GM12878 (cell line): ENCODE data around the gene HCFC2. TPM values are rescaled to one million over a fixed set of nuclear protein-coding genes. Genes with fewer than 3 reads are reported as not detected.

Experiments
- ATAC-seq: fragments of 200-7000 bp; cut with Tn5 transposase; 3 replicates; pipeline ENCODE4 v1.9.1; 2020; ENCODE audit warnings: mild to moderate bottlenecking, moderate library complexity
- BruUV-seq: library from RNA; stranded (reverse); fragments of 400-500 nt; replicated peaks from 2 replicates; lab custom pipeline; 2021; lab: Mats Ljungman, UMichigan
- CTCF ChIA-PET: fragments of 300-600 bp; sonication (Branson Sonifier 250); formaldehyde crosslinking; extraction: SDS; loops from one replicate; lab custom pipeline; 2021; ENCODE audit warnings: inconsistent platforms; lab: Yijun Ruan, JAX
- POLR2A ChIA-PET: fragments of 350-600 bp; formaldehyde crosslinking; extraction: SDS; loops from one replicate; lab custom pipeline; 2021; ENCODE audit warnings: inconsistent platforms; lab: Charles Lee
- RAD21 ChIA-PET: fragments of 300-600 bp; sonication (Branson Sonifier 250); formaldehyde crosslinking; loops from one replicate; lab custom pipeline; 2023; ENCODE audit warnings: antibody characterized with exemption; ENCODE audit not compliant: unreplicated experiment; lab: Charles Lee
- SMC1A ChIA-PET: fragments of 300-600 bp; sonication (Branson Sonifier 250); formaldehyde crosslinking; loops from one replicate; lab custom pipeline; 2023; ENCODE audit not compliant: unreplicated experiment, uncharacterized antibody; lab: Charles Lee
- DNase-seq: peaks from one replicate; pipeline ENCODE4 v3.0.0-alpha.2; 2011; ENCODE audit warnings: low read depth, low spot score
- FAIRE-seq: peaks from 3 replicates; lab custom pipeline; 2011; peaks lifted over from hg19 to GRCh38; lab: Jason Lieb, UNC
- H2AFZ ChIP-seq: 2 replicates; pipeline ENCODE4 v1.6.0; 2011; ENCODE audit warnings: low read depth, low read length, control low read depth; ENCODE audit not compliant: control insufficient read depth
- H3K27ac ChIP-seq: 2 replicates; pipeline ENCODE4 v1.5.1; 2011; ENCODE audit warnings: control low read depth; ENCODE audit not compliant: control insufficient read depth, insufficient read depth
- H3K27me3 ChIP-seq, 2 experiments: replicated peaks in 1 of 2; 2 replicates each; pipeline versions ENCODE4 v1.6.0 to v1.6.1; 2011; ENCODE audit warnings: low read length in 1 of 2; ENCODE audit not compliant: control insufficient read depth in 2 of 2, insufficient read depth in 2 of 2
- H3K36me3 ChIP-seq, 2 experiments: 2 replicates each; pipeline ENCODE4 v1.5.1; 2011; ENCODE audit warnings: low read length in 1 of 2; ENCODE audit not compliant: control insufficient read depth in 2 of 2, insufficient read depth in 2 of 2
- H3K4me1 ChIP-seq: 2 replicates; pipeline ENCODE4 v1.6.1; 2011; ENCODE audit warnings: mild to moderate bottlenecking, low read length, moderate library complexity, mixed read lengths; ENCODE audit not compliant: control insufficient read depth, insufficient read depth
- H3K4me2 ChIP-seq: 2 replicates; pipeline ENCODE4 v1.6.0; 2011; ENCODE audit warnings: control low read depth; ENCODE audit not compliant: control insufficient read depth, insufficient read depth
- H3K4me3 ChIP-seq: fragments of 200-600 bp; sonication (generic); 2 replicates; pipeline ENCODE4 v1.5.1; 2016
- H3K79me2 ChIP-seq: 2 replicates; pipeline ENCODE4 v1.6.0; 2011; ENCODE audit warnings: low read length; ENCODE audit not compliant: control insufficient read depth, insufficient read depth
- H3K9ac ChIP-seq: 2 replicates; pipeline ENCODE4 v1.8.0; 2011; ENCODE audit warnings: low read length, control low read depth, mixed read lengths; ENCODE audit not compliant: control insufficient read depth, insufficient read depth
- H3K9me3 ChIP-seq: replicated peaks from 3 replicates; pipeline ENCODE4 v1.5.1; 2011; ENCODE audit warnings: mild to moderate bottlenecking, low read length; ENCODE audit not compliant: control insufficient read depth, insufficient read depth
- H4K20me1 ChIP-seq: 2 replicates; pipeline ENCODE4 v1.6.0; 2011; ENCODE audit not compliant: control insufficient read depth, insufficient read depth
- BCL11A ChIP-seq: IDR thresholded peaks from 2 replicates; pipeline ENCODE4 v1.6.1; 2011; ENCODE audit warnings: low read depth, low read length
- FOS ChIP-seq: IDR thresholded peaks from 3 replicates; pipeline ENCODE4 v1.6.1; 2011; ENCODE audit warnings: borderline replicate concordance; ENCODE audit not compliant: insufficient read length; ENCODE audit errors: extremely low read depth
- HDAC2 ChIP-seq: fragments of 200-600 bp; sonication (generic); IDR thresholded peaks from 2 replicates; pipeline ENCODE4 v1.6.1; 2017
- LARP7 ChIP-seq: fragments of 450-650 bp; IDR thresholded peaks from 2 replicates; pipeline ENCODE4 v1.6.1; 2017; ENCODE audit warnings: mild to moderate bottlenecking
- POLR2A ChIP-seq: IDR thresholded peaks from 2 replicates; pipeline ENCODE4 v1.6.1; 2011; ENCODE audit warnings: low read depth, mild to moderate bottlenecking, low read length
- RCOR1 ChIP-seq: conservative IDR thresholded peaks from 2 replicates; pipeline ENCODE4 v1.6.1; 2012; ENCODE audit warnings: low read depth, low read length, improper control_type of control experiment
- SMAD5 ChIP-seq: IDR thresholded peaks from 2 replicates; pipeline ENCODE4 v1.6.1; 2016; ENCODE audit warnings: antibody characterized with exemption, low read depth
- SMARCA5 ChIP-seq: fragments of 450-650 bp; IDR thresholded peaks from 2 replicates; pipeline ENCODE4 v1.6.1; 2017; ENCODE audit warnings: mild to moderate bottlenecking
- SREBF2 ChIP-seq: IDR thresholded peaks from 2 replicates; pipeline ENCODE4 v1.6.1; 2012; ENCODE audit warnings: mild to moderate bottlenecking, low read length
- ZNF24 ChIP-seq: fragments of 450-650 bp; IDR thresholded peaks from 2 replicates; pipeline ENCODE4 v1.6.1; 2017; ENCODE audit warnings: antibody characterized with exemption, mild to moderate bottlenecking
- ZNF384 ChIP-seq: IDR thresholded peaks from 2 replicates; pipeline ENCODE4 v1.6.1; 2012; ENCODE audit warnings: low read depth, mild to moderate bottlenecking, low read length, improper control_type of control experiment, borderline replicate concordance
- WGBS: methylation state at CpG from one replicate; pipeline ENCODE4 v1.1.6; 2016; ENCODE audit warnings: low lambda C conversion rate; ENCODE audit not compliant: insufficient replicate concordance, insufficient coverage; ENCODE audit errors: missing lambda C conversion rate; 5-methylcytosine and 5-hydroxymethylcytosine counted together
- in situ Hi-C: fragments of 300-500 bp; cut with MboI; formaldehyde crosslinking; loops from 9 replicates; pipeline ENCODE4 v1.14.3; 2018; ENCODE audit warnings: mixed read lengths
- intact Hi-C: fragments of 100-400 bp; cut with micrococcal nuclease; formaldehyde crosslinking; loops from one replicate; pipeline ENCODE4 v1.14.2; 2022; ENCODE audit not compliant: unreplicated experiment
- polyA plus RNA-seq, 11 experiments: library from polyadenylated mRNA; depleted of rRNA in 4 of 11; unstranded in 6 of 11; stranded (reverse) in 5 of 11; fragments of >200 nt; fragmentation: Nextera tagmentation in 4 of 11; fragmentation: Illumina TruSeq in 1 of 11; extraction: Ambion mirVana in 4 of 11; extraction: Trizol in 1 of 11; gene quantifications; 1 replicate in 1 of 11; 2 replicates in 10 of 11; pipeline versions ENCODE4 v1.2.1 to v1.2.3, GENCODE V29; 2011 to 2016; ENCODE audit warnings: inconsistent platforms in 2 of 11, missing spikeins in 2 of 11, low read depth in 1 of 11
- total RNA-seq, 4 experiments: library from RNA; depleted of rRNA in 3 of 4; stranded (reverse); fragments of >200 nt in 3 of 4; fragmentation: Illumina TruSeq in 1 of 4; extraction: Trizol in 1 of 4; gene quantifications; 2 replicates each; pipeline versions ENCODE4 v1.2.1 to v1.2.3, GENCODE V29; 2013 to 2021
- TF ChIP-seq, protein P1 (sequence below): fragments of 450-650 bp; IDR thresholded peaks from 2 replicates; pipeline ENCODE4 v1.6.1; 2017; ENCODE audit warnings: mild to moderate bottlenecking, low read depth, inconsistent platforms; ENCODE audit not compliant: poor library complexity, severe bottlenecking
- TF ChIP-seq, protein P2 (sequence below): fragments of 450-650 bp; formaldehyde crosslinking; IDR thresholded peaks from 2 replicates; pipeline ENCODE4 v1.4.0; 2020; ENCODE audit warnings: mild to moderate bottlenecking, moderate library complexity
- TF ChIP-seq, protein P3 (sequence below): fragments of 450-650 bp; IDR thresholded peaks from 2 replicates; pipeline ENCODE4 v1.6.1; 2017; ENCODE audit warnings: borderline replicate concordance
- TF ChIP-seq, protein P4 (sequence below): fragments of 450-650 bp; IDR thresholded peaks from 2 replicates; pipeline ENCODE4 v1.6.1; 2016; ENCODE audit warnings: mild to moderate bottlenecking

HCFC2 gene
- total and polyA plus RNA-seq, 10 of the 15 experiments (the other 5 are each of a cell fraction or from before 2014, with no cell fraction given), result 1.8 to 14.2 (median 9.3) TPM

DNA sequence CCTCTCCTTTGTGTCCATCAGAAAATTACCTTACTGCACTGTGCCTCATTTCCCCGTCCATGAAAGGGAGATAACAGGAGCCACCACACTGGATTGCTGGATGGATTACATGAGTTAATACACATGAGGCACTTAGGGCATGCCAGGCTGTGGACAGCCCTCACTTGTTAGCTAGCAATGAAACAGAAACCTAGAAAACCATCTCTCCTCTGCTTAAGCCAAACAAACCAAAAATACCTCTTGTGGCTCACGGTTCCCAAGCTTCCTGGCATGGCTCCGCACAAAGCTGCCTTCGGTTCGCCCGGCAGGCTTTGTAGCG lies 660 bp upstream of the HCFC2 start (continued):
- TF ChIP-seq, protein P1, sequence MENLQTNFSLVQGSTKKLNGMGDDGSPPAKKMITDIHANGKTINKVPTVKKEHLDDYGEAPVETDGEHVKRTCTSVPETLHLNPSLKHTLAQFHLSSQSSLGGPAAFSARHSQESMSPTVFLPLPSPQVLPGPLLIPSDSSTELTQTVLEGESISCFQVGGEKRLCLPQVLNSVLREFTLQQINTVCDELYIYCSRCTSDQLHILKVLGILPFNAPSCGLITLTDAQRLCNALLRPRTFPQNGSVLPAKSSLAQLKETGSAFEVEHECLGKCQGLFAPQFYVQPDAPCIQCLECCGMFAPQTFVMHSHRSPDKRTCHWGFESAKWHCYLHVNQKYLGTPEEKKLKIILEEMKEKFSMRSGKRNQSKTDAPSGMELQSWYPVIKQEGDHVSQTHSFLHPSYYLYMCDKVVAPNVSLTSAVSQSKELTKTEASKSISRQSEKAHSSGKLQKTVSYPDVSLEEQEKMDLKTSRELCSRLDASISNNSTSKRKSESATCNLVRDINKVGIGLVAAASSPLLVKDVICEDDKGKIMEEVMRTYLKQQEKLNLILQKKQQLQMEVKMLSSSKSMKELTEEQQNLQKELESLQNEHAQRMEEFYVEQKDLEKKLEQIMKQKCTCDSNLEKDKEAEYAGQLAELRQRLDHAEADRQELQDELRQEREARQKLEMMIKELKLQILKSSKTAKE, result no peak
- TF ChIP-seq ZNF24, result no peak
- TF ChIP-seq HDAC2, result no peak
- TF ChIP-seq ZNF384, result no peak

DNA sequence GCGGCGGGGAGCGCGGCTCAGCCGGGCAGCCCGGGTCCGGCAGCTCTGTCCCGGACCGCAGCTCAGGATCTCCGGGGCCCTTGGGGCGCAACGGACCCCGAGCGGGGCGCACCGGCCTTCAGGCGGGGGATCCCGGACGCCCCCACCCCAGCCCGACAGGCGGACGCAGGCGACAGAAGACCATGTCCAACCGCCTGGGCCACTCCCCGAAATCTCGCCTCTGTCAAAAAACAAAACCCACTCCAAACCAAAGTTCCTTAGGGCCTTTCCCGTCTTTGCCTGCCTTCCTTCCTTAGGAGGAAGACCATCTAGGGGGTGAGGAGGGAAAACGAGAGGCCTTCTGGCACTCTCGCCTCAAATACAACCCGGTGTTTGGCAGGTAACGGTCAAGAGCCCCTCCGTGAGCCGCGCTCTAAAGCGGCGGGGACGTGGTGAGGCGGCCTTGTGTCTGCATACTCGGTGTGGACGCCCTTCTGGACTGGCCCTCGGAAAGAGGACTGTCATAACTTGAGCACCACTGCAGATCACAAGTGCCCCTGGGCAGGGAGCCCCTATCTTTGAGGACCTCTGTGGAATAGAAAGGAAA lies 604 bp downstream of the HCFC2 start:
- WGBS, result under 1% methylated on average over 40 of the region's 41 CpGs
- peak overlapping the region; percentile 81 for H3K27ac ChIP-seq
- no peaks in the 10 kb centered on the region for H3K36me3 ChIP-seq
- H3K27me3 ChIP-seq, result no peaks in the 10 kb centered on the region; a peak in 1 of 4 replicates
- FAIRE-seq (no peak), ATAC-seq (peak; percentile 27), DNase-seq (no peak)
- H3K9ac ChIP-seq, result peak overlapping the region; percentile 82
- H3K4me3 ChIP-seq, result peak overlapping the region; percentile 88
- peak overlapping the region; percentile 89 for H2AFZ ChIP-seq
- RAD21 ChIA-PET, result interaction anchor here (0.8 to 2.4 kb wide), 6 partner anchors 19 to 223 kb away, joined by 3 to 11 read pairs (median 7); partner anchors contain the start of gene HSP90B1
- no TSS peak for BruUV-seq
- in situ Hi-C loops (no loop called here), intact Hi-C loops (loop anchor here (10.0 kb wide), 1 partner anchor 220 kb away; no protein-coding TSS in a partner anchor)
- H3K79me2 ChIP-seq, result peaks cover 17% of the 10 kb centered on the region
- no peaks in the 10 kb centered on the region for H3K4me1 ChIP-seq
- POLR2A ChIA-PET, result interaction anchor here (0.6 to 1.6 kb wide), 4 partner anchors 28 to 73 kb away, joined by 3 to 6 read pairs (median 4); partner anchors contain the start of gene NFYB
- peak overlapping the region; percentile 99 for H3K4me2 ChIP-seq
- SMC1A ChIA-PET, result interaction anchor here (1.2 to 2.1 kb wide), 7 partner anchors 20 to 138 kb away, joined by 3 to 7 read pairs (median 5); partner anchors contain the start of genes NFYB and TDG
- H4K20me1 ChIP-seq, result no peaks in the 10 kb centered on the region
- no peaks in the 10 kb centered on the region for H3K9me3 ChIP-seq
- CTCF ChIA-PET, result interaction anchor here (1.4 to 9.3 kb wide), 2 partner anchors 10 to 44 kb away, joined by 5 to 75 read pairs; no protein-coding TSS in a partner anchor
- TF ChIP-seq SMARCA5 (0 out of 2 replicates have a peak, but pooled peaks have one; percentile 22), BCL11A (no peak), FOS (no peak), SREBF2 (no peak), POLR2A (no peak), LARP7 (peak; percentile 47; the same call in 1 of the 2 replicates), SMAD5 (no peak), RCOR1 (no peak)
- TF ChIP-seq, protein P2, sequence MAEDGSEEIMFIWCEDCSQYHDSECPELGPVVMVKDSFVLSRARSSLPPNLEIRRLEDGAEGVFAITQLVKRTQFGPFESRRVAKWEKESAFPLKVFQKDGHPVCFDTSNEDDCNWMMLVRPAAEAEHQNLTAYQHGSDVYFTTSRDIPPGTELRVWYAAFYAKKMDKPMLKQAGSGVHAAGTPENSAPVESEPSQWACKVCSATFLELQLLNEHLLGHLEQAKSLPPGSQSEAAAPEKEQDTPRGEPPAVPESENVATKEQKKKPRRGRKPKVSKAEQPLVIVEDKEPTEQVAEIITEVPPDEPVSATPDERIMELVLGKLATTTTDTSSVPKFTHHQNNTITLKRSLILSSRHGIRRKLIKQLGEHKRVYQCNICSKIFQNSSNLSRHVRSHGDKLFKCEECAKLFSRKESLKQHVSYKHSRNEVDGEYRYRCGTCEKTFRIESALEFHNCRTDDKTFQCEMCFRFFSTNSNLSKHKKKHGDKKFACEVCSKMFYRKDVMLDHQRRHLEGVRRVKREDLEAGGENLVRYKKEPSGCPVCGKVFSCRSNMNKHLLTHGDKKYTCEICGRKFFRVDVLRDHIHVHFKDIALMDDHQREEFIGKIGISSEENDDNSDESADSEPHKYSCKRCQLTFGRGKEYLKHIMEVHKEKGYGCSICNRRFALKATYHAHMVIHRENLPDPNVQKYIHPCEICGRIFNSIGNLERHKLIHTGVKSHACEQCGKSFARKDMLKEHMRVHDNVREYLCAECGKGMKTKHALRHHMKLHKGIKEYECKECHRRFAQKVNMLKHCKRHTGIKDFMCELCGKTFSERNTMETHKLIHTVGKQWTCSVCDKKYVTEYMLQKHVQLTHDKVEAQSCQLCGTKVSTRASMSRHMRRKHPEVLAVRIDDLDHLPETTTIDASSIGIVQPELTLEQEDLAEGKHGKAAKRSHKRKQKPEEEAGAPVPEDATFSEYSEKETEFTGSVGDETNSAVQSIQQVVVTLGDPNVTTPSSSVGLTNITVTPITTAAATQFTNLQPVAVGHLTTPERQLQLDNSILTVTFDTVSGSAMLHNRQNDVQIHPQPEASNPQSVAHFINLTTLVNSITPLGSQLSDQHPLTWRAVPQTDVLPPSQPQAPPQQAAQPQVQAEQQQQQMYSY (CRISPR knock-in tag), result no peak
- TF ChIP-seq, protein P3, sequence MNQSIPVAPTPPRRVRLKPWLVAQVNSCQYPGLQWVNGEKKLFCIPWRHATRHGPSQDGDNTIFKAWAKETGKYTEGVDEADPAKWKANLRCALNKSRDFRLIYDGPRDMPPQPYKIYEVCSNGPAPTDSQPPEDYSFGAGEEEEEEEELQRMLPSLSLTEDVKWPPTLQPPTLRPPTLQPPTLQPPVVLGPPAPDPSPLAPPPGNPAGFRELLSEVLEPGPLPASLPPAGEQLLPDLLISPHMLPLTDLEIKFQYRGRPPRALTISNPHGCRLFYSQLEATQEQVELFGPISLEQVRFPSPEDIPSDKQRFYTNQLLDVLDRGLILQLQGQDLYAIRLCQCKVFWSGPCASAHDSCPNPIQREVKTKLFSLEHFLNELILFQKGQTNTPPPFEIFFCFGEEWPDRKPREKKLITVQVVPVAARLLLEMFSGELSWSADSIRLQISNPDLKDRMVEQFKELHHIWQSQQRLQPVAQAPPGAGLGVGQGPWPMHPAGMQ, result no peak
- TF ChIP-seq, protein P4, sequence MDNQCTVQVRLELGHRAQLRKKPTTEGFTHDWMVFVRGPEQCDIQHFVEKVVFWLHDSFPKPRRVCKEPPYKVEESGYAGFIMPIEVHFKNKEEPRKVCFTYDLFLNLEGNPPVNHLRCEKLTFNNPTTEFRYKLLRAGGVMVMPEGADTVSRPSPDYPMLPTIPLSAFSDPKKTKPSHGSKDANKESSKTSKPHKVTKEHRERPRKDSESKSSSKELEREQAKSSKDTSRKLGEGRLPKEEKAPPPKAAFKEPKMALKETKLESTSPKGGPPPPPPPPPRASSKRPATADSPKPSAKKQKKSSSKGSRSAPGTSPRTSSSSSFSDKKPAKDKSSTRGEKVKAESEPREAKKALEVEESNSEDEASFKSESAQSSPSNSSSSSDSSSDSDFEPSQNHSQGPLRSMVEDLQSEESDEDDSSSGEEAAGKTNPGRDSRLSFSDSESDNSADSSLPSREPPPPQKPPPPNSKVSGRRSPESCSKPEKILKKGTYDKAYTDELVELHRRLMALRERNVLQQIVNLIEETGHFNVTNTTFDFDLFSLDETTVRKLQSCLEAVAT, result no peak
